K562 (cell line): Measurements from ENCODE around the gene COPS4.

Source experiments
- CBX5 ChIP-seq: IDR thresholded peaks from 2 replicates; pipeline ENCODE4 v1.6.1; 2014; ENCODE audit warnings: low read depth, borderline replicate concordance
- CTCF ChIP-seq, 3 experiments: IDR thresholded peaks in 2 of 3; conservative IDR thresholded peaks in 1 of 3; 2 replicates each; pipeline ENCODE4 v1.5.1; 2011 to 2012; ENCODE audit warnings: low read length in 3 of 3, mild to moderate bottlenecking in 3 of 3, control low read depth in 2 of 3, improper control_type of control experiment in 1 of 3, inconsistent platforms in 1 of 3, low read depth in 1 of 3, mixed read lengths in 1 of 3, moderate library complexity in 1 of 3; ENCODE audit not compliant: insufficient read depth in 2 of 3
- EGR1 ChIP-seq: fragments of 450-650 bp; conservative IDR thresholded peaks from 2 replicates; pipeline ENCODE4 v1.6.1; 2017; ENCODE audit warnings: mild to moderate bottlenecking
- FOXM1 ChIP-seq, 2 experiments: fragments of 450-650 bp in 1 of 2; sonication (generic) in 1 of 2; formaldehyde crosslinking in 1 of 2; IDR thresholded peaks; 2 replicates each; pipeline versions ENCODE4 v1.6.1 to v1.9.0; 2017 to 2022; ENCODE audit warnings: low read depth in 2 of 2, mild to moderate bottlenecking in 2 of 2, missing genetic modification reagents in 1 of 2, moderate library complexity in 1 of 2
- GABPB1 ChIP-seq: sonication (generic); formaldehyde crosslinking; IDR thresholded peaks from 2 replicates; pipeline ENCODE4 v1.8.0; 2022; ENCODE audit warnings: mild to moderate bottlenecking, missing genetic modification reagents
- PKNOX1 ChIP-seq: fragments of 450-650 bp; IDR thresholded peaks from 2 replicates; pipeline ENCODE4 v1.6.1; 2016
- POLR2A ChIP-seq: fragments of 450-650 bp; conservative IDR thresholded peaks from 2 replicates; pipeline ENCODE4 v1.6.1; 2016
- TAF1 ChIP-seq: IDR thresholded peaks from 2 replicates; pipeline ENCODE4 v1.6.1; 2011; ENCODE audit warnings: mild to moderate bottlenecking, low read length, moderate library complexity; ENCODE audit not compliant: insufficient read depth, control insufficient read depth, severe bottlenecking; ENCODE audit errors: extremely low read depth
- TEAD1 ChIP-seq, 2 experiments: fragments of 450-650 bp in 1 of 2; sonication (generic) in 1 of 2; formaldehyde crosslinking; IDR thresholded peaks; 2 replicates each; pipeline versions ENCODE4 v1.4.0 to v1.8.0; 2020 to 2022; ENCODE audit warnings: mild to moderate bottlenecking in 2 of 2, missing genetic modification reagents in 1 of 2
- USF2 ChIP-seq: sonication (generic); formaldehyde crosslinking; IDR thresholded peaks from 2 replicates; pipeline ENCODE4 v1.5.0; 2020; ENCODE audit warnings: missing genetic modification reagents
- ZNF57 ChIP-seq: fragments of 450-650 bp; formaldehyde crosslinking; IDR thresholded peaks from 2 replicates; pipeline ENCODE4 v1.4.0; 2020; ENCODE audit warnings: mild to moderate bottlenecking, moderate library complexity
- ZNF644 ChIP-seq: fragments of 200-800 bp; sonication (Bioruptor generic); IDR thresholded peaks from 2 replicates; pipeline ENCODE4 v1.6.1; 2016; ENCODE audit warnings: low read depth, missing genetic modification characterization, missing compliant biosample characterization

GRCh38 chr4:83067058-83067639 lies 32.2 kb downstream of the COPS4 start:
- TF ChIP-seq ZNF644 (tag) (no peak), FOXM1 (IDR thresholded peaks at IDR 0.05; ENCODE audit: low read depth) (no peak), FOXM1 (CRISPR knock-in tag; IDR thresholded peaks at IDR 0.05; ENCODE audit: low read depth) (no peak), ZNF57 (CRISPR knock-in tag) (no peak), PKNOX1 (no peak), USF2 (CRISPR knock-in tag) (no peak), GABPB1 (CRISPR knock-in tag) (no peak), CTCF (IDR thresholded peaks at IDR 0.05 in 2 of 3, conservative IDR thresholded peaks at IDR 0.05 in 1 of 3; ENCODE audit: insufficient read depth in 2 of 3, low read depth in 1 of 3, low read length in 3 of 3) (no peak), POLR2A (no peak), EGR1 (no peak), CBX5 (no peak), TAF1 (no peak), TEAD1 (CRISPR knock-in tag; IDR thresholded peaks at IDR 0.05) (no peak)
